ENCODE measurements around the gene FLAD1.

- TF ChIP-seq CTCF (IDR thresholded peaks at IDR 0.05) (no peak), POLR2A (IDR thresholded peaks at IDR 0.05) (no peak)
Measured at GRCh38 chr1:154972213-154972516, 11.0 kb upstream of the FLAD1 start.
